Endothelial cell of umbilical vein (primary cell): ENCODE data around the gene UNKL.

ENCODE experiments used
- CTCF ChIP-seq, 2 donors: IDR thresholded peaks; 1 replicate in 1 of 2; 2 replicates in 1 of 2; pipeline ENCODE4 v1.5.1; 2011; ENCODE audit warnings: low read length in 2 of 2, mild to moderate bottlenecking in 2 of 2, moderate library complexity in 2 of 2, control low read depth in 1 of 2, inconsistent platforms in 1 of 2, low read depth in 1 of 2; ENCODE audit not compliant: insufficient read depth in 1 of 2; ENCODE audit errors: extremely low read depth in 1 of 2
- EZH2 ChIP-seq: IDR thresholded peaks from 2 replicates; pipeline ENCODE4 v1.6.1; 2012; ENCODE audit warnings: borderline replicate concordance, low read depth, mild to moderate bottlenecking, moderate library complexity, low read length, inconsistent platforms; ENCODE audit not compliant: severe bottlenecking
- FOS ChIP-seq: IDR thresholded peaks from 2 replicates; pipeline ENCODE4 v1.6.1; 2011; ENCODE audit warnings: mild to moderate bottlenecking, low read length, moderate library complexity, borderline replicate concordance; ENCODE audit not compliant: insufficient read depth
- GATA2 ChIP-seq: IDR thresholded peaks from 2 replicates; pipeline ENCODE4 v1.7.0; 2011; ENCODE audit warnings: low read depth, mild to moderate bottlenecking, moderate library complexity, mixed read lengths, low read length; ENCODE audit not compliant: insufficient read length, insufficient read depth
- JUN ChIP-seq: IDR thresholded peaks from 2 replicates; pipeline ENCODE4 v1.6.1; 2011; ENCODE audit warnings: borderline replicate concordance, low read depth; ENCODE audit not compliant: insufficient read length, insufficient read depth
- MAX ChIP-seq: IDR thresholded peaks from 2 replicates; pipeline ENCODE4 v1.6.1; 2011; ENCODE audit not compliant: insufficient read depth, insufficient read length
- MYC ChIP-seq: IDR thresholded peaks from one replicate; pipeline ENCODE4 v1.6.1; 2011; ENCODE audit warnings: mild to moderate bottlenecking, low read depth, low read length
- POLR2A ChIP-seq: IDR thresholded peaks from 2 replicates; pipeline ENCODE4 v1.6.1; 2012; ENCODE audit warnings: low read depth, mild to moderate bottlenecking, control low read depth, low read length
- POLR2AphosphoS5 ChIP-seq: IDR thresholded peaks from 2 replicates; pipeline ENCODE4 v1.6.1; 2012; ENCODE audit warnings: low read depth, mild to moderate bottlenecking, control low read depth, low read length, moderate library complexity; ENCODE audit not compliant: insufficient read depth

GRCh38 chr16:1426734-1427471 lies 12.4 kb upstream of the UNKL start:
- TF ChIP-seq POLR2A (no peak), MAX (no peak), CTCF (IDR thresholded peaks at IDR 0.05; ENCODE audit: extremely low read depth in 1 of 2, insufficient read depth in 1 of 2, low read depth in 1 of 2, low read length in 2 of 2) (no peak), EZH2 (no peak), MYC (no peak), POLR2AphosphoS5 (no peak), JUN (no peak), GATA2 (no peak), FOS (no peak)
